HG03378 (cell line): ENCODE data around the gene SOX5.

Experiments
- ATAC-seq: cut with Tn5 transposase; IDR thresholded peaks from one replicate; pipeline ENCODE4 v1.9.1; 2021; ENCODE audit warnings: mild to moderate bottlenecking, moderate library complexity; ENCODE audit not compliant: unreplicated experiment

Gene SOX5

GRCh38 chr12:23949348-23950209 lies at the start of gene SOX5:
Gene SOX5 (minus strand): TSS chr12:23949670. CDS start chr12:23949601, 69 bp downstream.
- no peak for ATAC-seq

- no peak for ATAC-seq
Observed at GRCh38 chr12:23987046-23987445, 37.6 kb upstream of the SOX5 start.

- ATAC-seq = no peak
Observed at GRCh38 chr12:23980826-23981225, 31.4 kb upstream of the SOX5 start.

DNA sequence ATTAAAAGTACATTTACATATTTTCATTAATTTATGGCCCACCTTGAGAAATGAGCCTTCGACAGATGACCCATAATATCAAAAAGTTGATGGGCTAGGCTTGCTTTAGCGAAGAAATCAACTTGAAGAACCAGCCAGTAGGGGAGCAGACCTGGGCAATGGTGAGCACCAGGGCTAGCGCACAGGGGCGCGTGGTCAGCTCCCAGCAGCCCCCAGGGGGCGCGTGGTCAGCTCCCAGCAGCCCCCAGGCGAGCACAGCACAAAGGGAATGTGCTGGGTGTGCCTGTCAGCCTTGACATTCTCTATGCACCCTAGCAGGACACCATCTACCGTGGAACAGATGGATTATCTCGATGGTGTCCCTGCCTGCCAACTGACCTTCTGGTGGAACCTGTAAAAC lies 15.3 kb upstream of the SOX5 start:
- no peak for ATAC-seq

DNA sequence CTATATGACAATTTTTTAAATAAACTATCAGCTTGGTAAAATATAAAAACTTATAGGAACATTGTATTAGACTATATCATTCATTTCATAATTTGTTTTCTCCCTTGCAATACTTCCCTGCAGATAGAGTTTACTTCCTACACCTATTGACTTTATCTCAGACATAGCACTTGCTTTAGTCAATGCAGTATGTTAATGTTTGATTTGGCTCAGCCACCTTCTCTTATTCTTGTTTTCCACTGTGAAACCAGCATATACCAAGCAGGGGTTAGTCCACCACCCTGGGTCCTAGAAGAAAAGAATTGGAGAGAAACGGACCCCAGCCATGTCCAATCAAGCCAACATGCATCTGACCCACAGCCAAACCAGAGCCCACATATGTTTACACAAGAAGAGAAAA lies 10.4 kb upstream of the SOX5 start:
- no peak for ATAC-seq

DNA sequence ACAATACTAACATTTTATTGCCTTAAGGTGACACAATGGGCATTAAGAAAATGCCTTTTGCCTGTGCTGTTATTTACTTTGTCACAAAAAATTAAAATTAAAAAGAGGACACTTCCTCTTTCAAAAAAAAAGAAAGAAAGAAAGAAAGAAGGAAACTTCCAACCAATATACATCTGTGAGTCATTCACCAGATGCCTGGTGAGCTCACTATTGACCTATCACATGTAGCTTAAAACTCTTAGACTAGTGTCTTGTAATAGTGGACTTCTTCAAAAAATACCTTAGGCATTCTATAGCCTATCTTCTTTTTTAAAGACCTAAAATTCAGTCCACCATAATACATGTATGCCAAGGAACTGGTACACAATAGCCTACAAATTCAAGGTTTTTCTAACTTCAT lies 4.9 kb upstream of the SOX5 start:
- ATAC-seq = no peak

DNA sequence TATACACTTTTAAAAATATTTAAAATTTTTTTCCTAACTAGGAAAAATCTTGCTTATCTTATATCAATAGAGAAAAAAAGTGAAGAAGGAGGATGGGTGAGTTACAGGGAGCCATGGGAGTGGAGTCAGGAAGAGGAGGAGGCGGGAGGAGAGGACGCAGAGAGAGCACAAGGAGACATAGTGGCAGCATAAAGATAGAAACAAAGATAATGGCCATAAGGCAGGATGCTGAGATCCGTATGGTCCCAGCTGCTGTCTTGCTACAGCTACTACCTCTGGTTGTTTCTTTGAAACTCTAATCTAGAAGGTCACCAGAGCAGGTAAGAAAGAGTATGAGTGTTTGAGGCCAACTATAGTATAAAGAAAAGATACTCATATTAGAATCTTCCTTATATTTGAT lies 2.6 kb upstream of the SOX5 start:
- no peak for ATAC-seq

GRCh38 chr12:23950775-23951451 lies 1.4 kb upstream of the SOX5 start:
- no peak for ATAC-seq

GRCh38 chr12:23950210-23950774 lies 822 bp upstream of the SOX5 start:
- ATAC-seq = no peak

DNA sequence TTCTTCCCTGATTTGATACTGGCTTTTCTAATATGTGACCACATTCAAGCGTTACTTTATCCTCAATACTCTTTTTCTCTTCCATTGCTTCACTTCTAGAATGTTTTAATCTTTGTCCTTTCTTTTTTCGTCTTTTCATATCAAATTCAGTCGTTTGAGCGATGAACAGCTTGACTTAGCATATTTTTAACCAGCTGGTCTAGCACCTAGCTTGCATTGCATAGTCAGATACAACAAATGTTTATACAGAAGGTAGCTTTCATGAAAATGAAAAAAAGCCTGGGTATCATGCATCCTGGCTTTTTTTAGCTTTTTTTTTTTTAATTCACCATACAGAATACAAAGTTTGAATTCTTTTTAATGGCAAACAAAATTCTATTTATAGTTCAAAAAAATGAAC lies 1.2 kb downstream of the SOX5 start:
- no peak for ATAC-seq

- ATAC-seq = no peak
Observed at GRCh38 chr12:23947395-23947794, 2.1 kb downstream of the SOX5 start.

- ATAC-seq = no peak
Observed at GRCh38 chr12:23945249-23945648, 4.2 kb downstream of the SOX5 start.

DNA sequence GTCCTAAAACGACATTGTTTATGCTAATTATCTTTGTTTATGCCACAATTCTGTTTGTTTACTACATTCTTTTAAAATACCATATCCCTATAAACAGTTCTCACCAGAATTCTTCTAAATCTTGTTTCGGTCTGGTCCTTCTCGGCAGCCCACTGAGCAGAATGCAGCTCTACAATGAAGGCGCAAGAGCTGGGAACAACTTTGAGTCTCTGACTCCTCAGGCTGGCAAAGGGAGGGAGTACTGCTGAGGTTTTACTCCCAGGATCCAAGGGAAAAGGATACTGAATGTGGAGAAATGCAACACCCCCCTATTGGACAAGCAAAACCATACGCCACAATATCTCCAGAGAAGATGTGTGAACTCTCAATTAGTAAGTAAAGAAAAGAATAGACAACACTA lies 5.4 kb downstream of the SOX5 start:
- ATAC-seq = no peak

- ATAC-seq = no peak
Observed at GRCh38 chr12:23942841-23943240, 6.6 kb downstream of the SOX5 start.

DNA sequence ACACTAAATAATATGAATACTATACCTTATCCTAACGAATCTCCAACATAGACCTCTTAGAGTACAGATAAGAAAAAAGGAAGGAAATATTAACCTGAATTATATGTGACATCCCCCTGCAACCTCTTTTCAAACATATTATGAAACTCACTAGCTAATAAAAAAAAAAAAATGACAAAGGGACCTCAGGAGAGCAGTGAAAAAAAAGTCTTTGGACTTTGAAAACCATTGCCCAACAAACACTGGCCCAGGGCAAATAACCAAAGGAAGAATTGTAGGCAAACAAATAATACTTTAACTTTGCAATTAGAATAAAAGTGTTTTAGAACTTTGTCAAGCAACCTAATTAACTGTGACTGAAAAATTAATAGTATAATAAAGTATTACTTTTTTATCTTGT lies 7.7 kb downstream of the SOX5 start:
- no peak for ATAC-seq

DNA sequence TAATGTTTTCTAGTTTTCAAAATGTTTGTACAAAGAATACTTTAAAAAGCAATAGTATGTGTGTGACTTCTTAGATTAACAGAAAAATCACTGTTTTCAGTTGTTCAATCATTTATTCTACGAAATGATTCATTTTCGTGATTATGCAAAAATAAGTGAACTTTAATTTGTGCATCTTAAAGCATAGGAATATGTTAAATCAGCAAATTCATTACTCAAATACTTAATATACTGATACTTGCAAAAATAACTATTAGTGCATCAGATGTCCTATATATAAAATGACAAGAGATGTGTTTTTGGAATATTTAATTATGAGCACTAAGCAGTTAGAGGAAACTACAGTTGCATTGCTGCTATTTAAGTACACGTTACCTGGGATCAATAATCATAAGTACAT lies 11.0 kb downstream of the SOX5 start:
- no peak for ATAC-seq

DNA sequence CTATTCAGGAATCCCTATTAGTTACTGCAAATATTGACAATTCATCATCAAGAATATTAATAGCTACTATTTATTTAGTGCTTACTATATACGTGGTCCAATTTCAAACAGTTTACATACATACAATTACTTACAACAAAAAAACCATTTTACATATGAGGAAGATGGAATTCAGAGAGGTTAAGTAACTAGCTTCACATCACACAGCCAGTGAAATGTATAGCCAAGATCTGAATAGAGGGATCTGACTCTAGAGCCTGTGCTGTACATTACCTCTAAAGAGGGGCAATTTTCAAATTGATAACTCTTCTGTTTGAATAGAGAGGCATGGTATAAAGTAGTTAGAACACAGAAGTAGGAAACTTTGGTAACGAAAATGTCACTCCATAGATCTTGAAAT lies 18.3 kb downstream of the SOX5 start:
- ATAC-seq = no peak

DNA sequence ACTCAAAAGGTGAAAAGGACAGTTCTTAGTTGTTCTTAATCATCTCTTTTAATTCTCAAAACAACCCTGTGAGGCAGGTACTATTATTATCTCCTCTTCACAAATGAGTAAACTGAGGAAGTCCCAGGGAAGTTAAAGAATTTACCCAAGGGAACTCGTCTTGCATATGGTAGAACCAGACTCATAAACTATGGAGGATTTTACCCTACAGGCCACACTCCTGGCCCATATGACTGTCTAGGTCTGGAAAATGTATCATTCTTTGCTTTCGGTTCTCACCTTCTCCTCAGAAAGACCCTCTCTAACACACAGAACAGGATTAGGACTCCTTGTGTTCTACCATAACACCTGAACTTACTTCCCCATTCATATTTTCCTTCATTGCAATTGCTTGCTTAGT lies 18.9 kb downstream of the SOX5 start:
- ATAC-seq = no peak

- ATAC-seq = no peak
Observed at GRCh38 chr12:23929906-23930305, 19.6 kb downstream of the SOX5 start.

DNA sequence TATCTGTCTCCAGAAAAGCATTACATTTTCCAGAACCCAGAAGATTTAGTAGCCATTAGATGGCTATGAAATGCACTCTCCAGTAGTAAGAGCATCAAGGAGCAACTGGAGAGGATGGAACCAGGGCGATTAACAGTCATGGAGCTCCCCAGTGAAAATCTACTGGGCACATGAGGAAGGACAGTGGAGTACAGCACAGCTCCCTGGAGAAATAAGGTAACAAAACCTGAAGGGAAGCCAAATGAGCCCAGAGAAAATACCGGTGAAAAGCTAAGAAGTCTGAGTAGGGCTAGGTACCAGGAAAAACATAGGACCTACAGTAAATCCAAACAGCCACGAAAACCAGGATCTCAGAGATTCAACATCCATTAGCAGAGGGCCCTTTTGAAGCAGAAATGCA lies 21.6 kb downstream of the SOX5 start:
- ATAC-seq = no peak

DNA sequence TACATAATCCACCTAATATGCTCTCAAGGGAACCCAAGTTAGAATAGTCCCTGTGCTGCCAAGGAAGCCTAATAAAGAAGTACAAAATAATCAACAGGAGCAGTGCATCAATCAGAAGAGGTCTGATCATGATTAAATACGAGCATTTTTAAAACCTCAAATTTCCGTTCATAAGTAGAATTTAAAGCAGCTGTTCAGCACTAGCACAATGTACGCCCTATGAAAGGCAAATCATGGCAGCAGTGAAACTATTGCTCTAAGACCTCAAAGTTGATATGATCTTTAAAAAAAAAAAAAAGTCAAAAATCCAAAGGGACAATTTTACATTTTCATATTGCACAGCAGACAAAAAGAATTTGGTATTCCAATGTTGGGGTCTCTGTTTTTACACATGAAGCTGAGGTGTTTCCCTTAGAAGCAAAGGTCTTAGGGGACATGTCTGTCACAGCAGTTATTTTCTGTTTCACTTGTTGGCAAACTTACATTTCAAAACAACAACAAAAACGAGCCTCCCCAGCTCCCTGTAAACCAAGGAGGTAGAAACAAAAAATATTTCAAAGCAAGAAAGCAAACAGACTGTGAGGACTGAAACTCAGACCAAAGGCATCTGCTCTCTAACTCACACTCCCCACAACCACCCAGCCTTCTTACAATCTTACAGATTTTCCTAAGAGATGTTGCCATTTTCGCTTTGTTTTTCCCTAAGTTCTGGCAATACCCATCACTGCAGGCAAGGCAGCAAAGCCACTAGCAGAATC lies 28.2 kb downstream of the SOX5 start:
- ATAC-seq = no peak
